HG03139 (cell line): Measurements from ENCODE around the gene DHODH.
"Not testable (repeated sequence)": the region's sequence is repeated elsewhere in the genome, so short reads cannot be mapped to it uniquely, and the experiment has no call there.

ENCODE experiments used
- ATAC-seq: cut with Tn5 transposase; IDR thresholded peaks from one replicate; pipeline ENCODE4 v1.9.1; 2021; ENCODE audit not compliant: unreplicated experiment

Gene DHODH

DNA sequence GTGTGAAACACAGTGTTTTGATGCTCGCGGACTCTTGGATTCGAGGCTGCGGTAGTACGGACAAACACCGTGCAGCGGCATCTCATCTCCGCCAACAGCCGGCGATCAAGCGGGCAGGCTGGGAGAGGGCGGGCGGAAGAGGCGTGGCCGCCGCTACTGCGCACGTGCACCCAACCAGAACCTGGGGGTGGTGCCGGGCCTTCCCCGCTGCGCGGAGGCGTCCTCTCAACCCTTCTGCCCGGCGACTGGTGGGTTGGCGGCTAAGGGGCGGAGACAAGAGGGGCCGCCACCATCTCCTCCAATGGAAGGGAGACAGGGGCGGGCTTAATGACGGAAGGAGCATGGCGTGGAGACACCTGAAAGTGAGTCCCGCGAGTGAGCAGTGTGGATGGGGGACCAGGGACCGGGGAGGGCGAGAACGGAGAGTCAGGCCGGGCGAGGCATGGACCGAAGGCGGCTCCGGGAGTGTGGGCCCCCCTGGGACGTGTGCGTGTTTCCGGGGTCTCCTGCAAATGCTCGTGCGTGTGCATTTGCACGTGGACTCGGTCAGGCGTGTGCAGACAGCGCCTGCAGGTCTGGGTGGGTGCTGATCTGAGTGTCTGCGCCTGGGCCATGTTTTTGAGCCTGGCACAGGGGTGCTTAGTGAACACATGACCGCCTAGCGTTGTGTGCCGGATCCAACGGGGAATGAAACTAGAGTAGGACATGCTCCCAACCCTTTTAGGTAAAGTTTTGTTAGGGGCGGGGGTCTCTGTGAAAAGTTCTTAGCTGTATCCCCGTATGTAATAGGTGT is at the start of gene DHODH:
Gene DHODH (plus strand): TSS at position 321 of the 793 bp plus-strand sequence. CDS start 21 bp downstream, at position 342.
- ATAC-seq = peak; percentile 99

DNA sequence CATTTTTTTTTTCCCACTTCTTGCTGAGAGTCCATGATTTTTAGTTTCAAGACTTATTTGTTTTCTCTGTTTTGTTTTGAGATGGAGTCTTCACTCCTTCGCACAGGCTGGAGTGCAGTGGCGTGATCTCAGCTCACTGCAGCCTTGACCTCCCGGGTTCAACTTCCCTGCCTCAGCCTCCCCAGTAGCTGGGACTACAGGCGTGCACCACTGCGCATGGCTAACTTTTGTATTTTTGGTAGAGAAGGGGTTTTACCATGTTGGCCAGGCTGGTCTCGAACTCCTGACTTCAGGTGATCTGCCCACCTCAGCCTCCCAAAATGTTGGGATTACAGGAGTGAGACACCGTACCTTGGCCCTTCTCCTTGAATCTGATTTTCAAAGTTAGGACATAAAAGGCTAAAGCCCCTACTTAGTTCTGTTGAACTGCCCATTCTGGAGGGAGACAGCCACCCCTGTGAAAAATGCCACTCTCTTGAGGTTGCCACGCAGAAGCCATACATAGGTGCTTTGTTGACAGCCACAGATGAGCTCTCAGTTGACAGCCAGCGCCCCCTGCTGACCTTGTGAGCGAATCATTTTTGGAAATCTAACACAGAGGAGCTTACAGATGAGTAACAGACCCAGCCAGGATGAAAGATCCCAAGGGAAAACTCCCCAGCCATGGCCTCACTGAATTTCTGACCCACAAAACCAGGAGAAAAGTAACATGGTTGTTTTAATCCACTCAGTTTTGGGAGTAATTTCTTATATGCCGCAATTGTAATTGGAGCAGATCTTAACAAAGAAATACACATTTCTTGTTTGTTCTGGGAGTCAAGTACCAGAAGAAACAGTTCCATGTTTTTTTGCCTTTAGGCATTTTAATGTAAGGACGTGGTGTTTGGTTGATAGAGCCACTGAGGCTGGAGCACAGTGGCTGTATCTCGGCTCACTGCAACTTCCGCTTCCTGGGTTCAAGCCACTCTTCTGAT is 47.2 kb upstream of the DHODH start:
- ATAC-seq = peak; percentile 53

DNA sequence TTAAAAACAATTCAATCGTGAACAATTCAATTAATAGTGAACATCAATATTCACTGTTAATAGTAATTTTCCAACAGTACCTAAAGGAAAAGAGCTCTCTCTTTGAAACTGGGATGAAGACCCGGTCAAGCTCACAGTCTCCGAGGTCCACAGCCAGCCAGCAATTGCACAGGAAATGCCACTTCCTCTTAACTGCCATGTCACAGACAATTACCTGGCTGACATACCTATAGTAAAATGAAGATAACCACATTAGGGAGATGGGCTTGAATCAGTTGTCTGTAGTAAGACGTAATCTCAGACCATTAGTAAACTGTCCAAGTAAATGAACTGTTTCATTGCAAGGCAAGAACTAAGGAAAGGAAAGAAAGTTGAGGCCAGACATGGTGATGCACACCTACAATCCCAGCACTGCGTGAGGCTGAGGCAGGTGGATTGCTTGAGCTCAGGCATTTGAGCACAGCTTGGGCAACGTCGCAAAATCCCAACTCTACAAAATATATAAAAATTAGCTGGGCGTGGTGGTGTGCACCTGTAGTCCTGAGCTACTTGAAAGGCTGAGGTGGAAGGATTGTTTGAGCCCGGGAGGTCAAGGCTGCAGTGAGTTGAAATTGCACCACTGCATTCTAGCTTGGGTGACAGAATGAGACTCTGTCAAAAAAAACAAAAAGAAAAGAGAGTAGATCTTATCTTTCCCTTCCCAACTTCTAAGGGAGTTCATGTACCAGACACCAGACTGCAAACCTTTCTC is 45.2 kb upstream of the DHODH start:
- no peak for ATAC-seq

- ATAC-seq = no peak
Measured at GRCh38 chr16:71965223-71965622, 43.3 kb upstream of the DHODH start.

DNA sequence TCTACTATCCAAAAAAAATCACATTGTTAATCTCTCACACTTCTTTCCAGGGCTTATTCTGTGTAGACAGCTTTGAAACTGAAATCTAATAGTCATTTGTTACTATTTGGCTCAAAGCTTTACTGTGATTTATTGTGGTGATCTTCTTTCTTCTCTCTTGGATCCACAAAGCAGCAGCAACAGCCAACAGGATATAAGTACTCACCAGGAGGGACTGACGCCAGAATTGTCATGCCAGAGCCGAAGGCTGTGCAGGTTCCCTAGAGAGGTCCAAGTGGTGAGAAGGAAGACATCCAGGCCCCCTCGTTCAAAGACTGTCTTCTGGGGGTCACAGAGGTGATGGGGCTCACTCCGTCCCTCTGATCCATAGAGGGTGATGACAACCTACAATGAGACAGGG is 41.6 kb upstream of the DHODH start:
- ATAC-seq = no peak

GRCh38 chr16:71969353-71969752 is 39.2 kb upstream of the DHODH start:
- no peak for ATAC-seq

DNA sequence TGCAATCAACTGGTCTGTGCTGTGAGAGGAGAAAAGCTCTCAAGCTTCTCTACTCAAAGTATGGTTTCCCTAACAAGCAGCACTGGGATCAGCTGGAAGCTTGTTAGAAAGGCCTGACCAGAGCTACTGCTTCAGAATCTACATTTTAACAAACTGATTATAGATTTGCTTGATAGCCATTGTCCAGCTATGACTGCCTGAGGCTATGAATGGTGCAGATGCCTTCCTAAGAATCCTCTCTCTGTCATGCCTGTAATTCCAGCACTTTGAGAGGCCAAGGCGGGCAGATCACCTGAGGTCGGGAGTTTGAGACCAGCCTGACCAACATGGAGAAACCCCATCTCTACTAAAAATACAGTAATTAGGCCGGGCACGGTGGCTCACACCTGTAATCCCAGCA is 37.0 kb upstream of the DHODH start:
- no peak for ATAC-seq

GRCh38 chr16:71972356-71972755 is 36.2 kb upstream of the DHODH start:
- no peak for ATAC-seq

- no peak for ATAC-seq
Measured at GRCh38 chr16:71973001-71973400, 35.5 kb upstream of the DHODH start.

DNA sequence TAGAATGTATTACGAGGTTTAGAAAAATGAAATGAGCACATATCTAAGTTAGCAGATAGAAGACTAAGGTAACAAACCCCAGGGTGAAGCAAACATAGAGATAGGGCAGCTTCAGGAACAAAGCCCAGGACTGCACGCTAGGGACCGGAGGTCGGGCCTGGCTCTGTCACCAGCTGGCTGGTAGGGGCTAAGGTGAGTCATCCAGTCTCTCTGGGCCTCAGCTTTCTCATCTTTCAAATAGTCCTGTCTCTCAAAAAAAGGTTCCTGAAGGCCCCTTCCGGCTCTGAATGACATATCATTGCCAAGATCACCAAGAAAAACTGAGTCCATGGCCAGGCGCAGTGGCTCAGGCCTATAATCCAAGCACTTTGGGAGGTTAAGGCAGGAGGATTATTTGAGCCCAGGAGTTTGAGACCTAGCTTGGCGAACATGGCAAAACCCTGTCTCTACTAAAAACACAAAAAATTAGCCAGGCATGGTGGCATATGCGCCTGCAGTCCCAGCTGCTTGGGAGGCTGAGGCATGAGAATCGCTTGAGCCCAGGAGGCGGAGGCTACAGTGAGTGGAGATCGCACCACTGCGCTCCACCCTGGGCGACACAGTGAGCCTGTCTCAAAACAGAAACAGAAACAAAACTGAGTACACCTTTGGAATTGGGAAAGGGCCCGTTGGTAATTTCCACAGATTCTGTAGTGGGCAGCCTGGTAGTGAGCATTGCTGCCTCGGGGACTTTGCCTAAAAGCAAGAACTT is 34.3 kb upstream of the DHODH start:
- ATAC-seq = no peak

DNA sequence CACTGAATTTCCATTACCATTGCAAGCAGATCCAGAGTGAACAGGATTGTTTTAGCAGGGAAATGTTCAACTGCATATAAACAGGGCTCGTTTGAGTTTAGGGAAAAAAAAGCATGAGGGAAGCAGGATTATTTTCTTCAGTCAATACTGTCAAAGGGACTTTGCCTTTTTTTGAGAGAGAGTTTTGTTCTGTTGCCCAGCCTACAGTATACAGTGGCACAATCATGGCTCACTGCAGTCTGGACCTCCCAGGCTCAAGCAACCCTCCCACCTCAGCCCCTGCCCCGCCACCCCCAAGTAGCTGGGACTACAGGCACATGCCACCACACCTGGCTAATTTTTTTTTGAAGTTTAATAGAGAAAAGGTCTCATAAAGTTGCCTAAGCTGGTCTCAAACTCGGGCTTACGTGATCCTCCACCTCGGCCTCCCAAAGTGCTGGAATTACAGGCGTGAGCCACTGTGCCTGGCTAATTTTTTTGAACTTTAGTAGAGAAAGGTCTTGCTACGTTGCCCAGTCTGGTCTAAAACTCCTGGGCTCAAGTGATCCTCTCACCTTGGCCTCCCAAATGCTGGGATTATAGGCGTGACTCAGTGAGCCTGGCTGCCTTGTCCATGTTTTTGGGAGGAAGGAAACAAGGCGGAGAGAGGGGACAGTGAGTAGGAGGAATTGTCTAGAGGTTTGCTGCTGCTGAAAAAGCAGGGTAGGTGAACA is 23.1 kb upstream of the DHODH start:
- ATAC-seq = no peak

- no peak for ATAC-seq
Measured at GRCh38 chr16:71986131-71986530, 22.4 kb upstream of the DHODH start.

DNA sequence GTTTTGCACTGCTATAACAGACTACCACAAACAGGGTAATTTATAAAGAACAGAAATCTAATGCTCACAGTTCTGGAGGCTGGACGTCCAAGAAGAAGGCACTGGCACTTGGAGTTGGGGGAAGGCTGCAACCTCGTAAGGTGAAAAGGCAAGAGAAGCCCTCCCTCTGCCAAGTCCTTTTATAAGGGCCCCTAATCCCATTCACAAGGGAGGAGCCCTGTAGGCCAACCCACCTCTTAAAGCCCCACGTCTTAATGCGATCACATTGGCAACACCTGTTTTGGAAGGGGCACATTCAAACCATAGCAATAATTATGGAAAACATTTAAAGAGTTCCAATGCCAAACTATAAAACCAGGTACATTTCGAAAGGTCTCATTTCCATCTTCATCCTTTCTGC is 13.5 kb upstream of the DHODH start:
- no peak for ATAC-seq

GRCh38 chr16:71997578-71997977 is 11.0 kb upstream of the DHODH start:
- ATAC-seq = not testable (repeated sequence)

GRCh38 chr16:72001180-72001874 is 7.2 kb upstream of the DHODH start:
- ATAC-seq = no peak

DNA sequence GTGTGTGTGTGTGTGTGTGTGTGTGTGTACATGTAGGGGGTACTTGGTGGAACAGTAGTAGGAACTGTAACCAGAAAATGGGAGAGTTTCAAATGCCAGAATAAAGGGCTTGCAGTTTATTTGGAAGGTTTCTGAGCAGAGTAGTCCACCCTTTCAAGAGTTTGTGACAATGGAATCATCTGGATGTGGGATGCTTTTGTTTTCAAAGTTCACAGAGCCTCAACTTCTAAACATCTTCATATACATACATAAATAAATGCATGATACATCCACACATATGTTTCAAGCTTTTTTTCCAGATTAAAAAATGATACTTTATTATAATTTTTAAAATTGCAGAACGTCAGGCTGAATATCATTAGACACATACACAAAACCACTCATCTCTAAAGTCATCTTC is 5.9 kb upstream of the DHODH start:
- ATAC-seq = no peak

GRCh38 chr16:72008065-72008423 is 500 bp upstream of the DHODH start:
- not testable (repeated sequence) for ATAC-seq

DNA sequence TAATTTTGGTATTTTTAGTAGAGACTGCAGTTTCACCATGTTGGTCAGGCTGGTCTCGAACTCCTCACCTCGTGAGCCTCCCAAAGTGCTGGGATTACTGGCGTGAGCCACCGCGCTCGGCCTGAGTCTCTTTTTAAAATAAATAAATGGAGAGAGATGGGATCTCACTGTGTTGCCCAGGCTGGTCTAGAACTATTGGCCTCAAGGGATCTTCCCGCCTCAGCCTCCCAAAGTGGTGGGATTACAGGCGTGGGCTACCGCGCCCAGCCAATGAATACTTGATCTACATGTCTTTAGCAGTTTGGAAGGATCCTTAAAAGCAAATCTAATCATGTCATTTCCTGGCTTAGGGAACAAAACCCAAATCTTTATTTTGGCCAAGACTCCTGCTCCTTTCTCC is 1.2 kb downstream of the DHODH start:
- no peak for ATAC-seq

DNA sequence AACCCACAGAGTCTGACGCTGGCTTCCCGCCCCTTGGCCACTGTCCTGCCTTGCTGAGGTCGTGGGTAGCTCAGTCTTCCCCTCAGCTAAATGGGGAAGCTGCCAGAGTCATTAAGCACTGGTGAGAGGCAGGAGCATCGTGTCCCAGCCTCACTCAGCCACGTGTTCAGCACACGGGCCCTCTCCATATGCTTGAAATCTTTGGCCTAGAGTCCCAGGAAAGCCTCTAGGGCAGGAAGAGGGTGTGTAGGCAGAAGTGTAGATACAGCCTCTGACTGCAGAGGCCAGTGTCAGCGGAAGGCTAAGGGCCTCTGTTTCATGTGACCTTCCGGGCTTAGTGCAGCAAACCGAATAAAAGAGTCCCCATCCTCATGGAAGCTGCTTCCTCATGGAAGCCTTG is 4.1 kb downstream of the DHODH start:
- ATAC-seq = no peak
